Measurements from ENCODE around the gene MTA1. TPM values are rescaled to one million over a fixed set of nuclear protein-coding genes. Genes with fewer than 3 reads are reported as not detected.

Gene MTA1
- total RNA-seq, 1 donor from 2014 or later: 227 TPM

GRCh38 chr14:105458571-105458970 lies 38.9 kb downstream of the MTA1 start:
- Mint-ChIP-seq H3K9me3 (ENCODE audit: low read depth) (no peaks in the 10 kb centered on the region), H3K27ac (no peak overlapping the region), H3K27me3 (no peaks in the 10 kb centered on the region), H3K4me3 (ENCODE audit: low read depth) (no peak overlapping the region), H3K4me1 (ENCODE audit: low read depth) (no peaks in the 10 kb centered on the region), H3K36me3 (ENCODE audit: insufficient read depth) (peaks cover 10% of the 10 kb centered on the region)
- TF ChIP-seq CTCF (IDR thresholded peaks at IDR 0.05; ENCODE audit: unreplicated experiment): no peak
- DNase-seq (ENCODE audit: low spot score, unreplicated experiment): no peak

GRCh38 chr14:105460116-105460515 lies 40.5 kb downstream of the MTA1 start:
- Mint-ChIP-seq H3K27me3 (no peaks in the 10 kb centered on the region), H3K27ac (no peak overlapping the region), H3K9me3 (ENCODE audit: low read depth) (no peaks in the 10 kb centered on the region), H3K36me3 (ENCODE audit: insufficient read depth) (peaks cover 9% of the 10 kb centered on the region), H3K4me3 (ENCODE audit: low read depth) (no peak overlapping the region), H3K4me1 (ENCODE audit: low read depth) (no peaks in the 10 kb centered on the region)
- DNase-seq (ENCODE audit: low spot score, unreplicated experiment): no peak
- no peak for TF ChIP-seq CTCF (IDR thresholded peaks at IDR 0.05; ENCODE audit: unreplicated experiment)

GRCh38 chr14:105460616-105461015 lies 41.0 kb downstream of the MTA1 start:
- H3K9me3 Mint-ChIP-seq (ENCODE audit: low read depth): no peaks in the 10 kb centered on the region
- no peaks in the 10 kb centered on the region for H3K4me1 Mint-ChIP-seq (ENCODE audit: low read depth)
- H3K27ac Mint-ChIP-seq: no peak overlapping the region
- DNase-seq (ENCODE audit: low spot score, unreplicated experiment): no peak
- no peak overlapping the region for H3K4me3 Mint-ChIP-seq (ENCODE audit: low read depth)
- peaks cover 6% of the 10 kb centered on the region for H3K36me3 Mint-ChIP-seq (ENCODE audit: insufficient read depth)
- TF ChIP-seq CTCF (IDR thresholded peaks at IDR 0.05; ENCODE audit: unreplicated experiment): no peak
- H3K27me3 Mint-ChIP-seq: no peaks in the 10 kb centered on the region

- no peak for TF ChIP-seq CTCF (IDR thresholded peaks at IDR 0.05; ENCODE audit: unreplicated experiment)
- H3K4me1 Mint-ChIP-seq (ENCODE audit: low read depth): no peaks in the 10 kb centered on the region
- H3K4me3 Mint-ChIP-seq (ENCODE audit: low read depth): no peak overlapping the region
- H3K27ac Mint-ChIP-seq: no peak overlapping the region
- DNase-seq (ENCODE audit: low spot score, unreplicated experiment): no peak
- H3K27me3 Mint-ChIP-seq: no peaks in the 10 kb centered on the region
- peaks cover 6% of the 10 kb centered on the region for H3K36me3 Mint-ChIP-seq (ENCODE audit: insufficient read depth)
- H3K9me3 Mint-ChIP-seq (ENCODE audit: low read depth): no peaks in the 10 kb centered on the region
These were observed 42.3 kb downstream of the MTA1 start for GRCh38 chr14:105461903-105462302.

- no peaks in the 10 kb centered on the region for H3K4me1 Mint-ChIP-seq (ENCODE audit: low read depth)
- no peak overlapping the region for H3K27ac Mint-ChIP-seq
- H3K27me3 Mint-ChIP-seq: no peaks in the 10 kb centered on the region
- DNase-seq (ENCODE audit: low spot score, unreplicated experiment): no peak
- no peak overlapping the region for H3K4me3 Mint-ChIP-seq (ENCODE audit: low read depth)
- no peaks in the 10 kb centered on the region for H3K9me3 Mint-ChIP-seq (ENCODE audit: low read depth)
- no peak for TF ChIP-seq CTCF (IDR thresholded peaks at IDR 0.05; ENCODE audit: unreplicated experiment)
- H3K36me3 Mint-ChIP-seq (ENCODE audit: insufficient read depth): peaks cover 6% of the 10 kb centered on the region
These were observed 44.9 kb downstream of the MTA1 start for GRCh38 chr14:105464501-105464900.

All from progenitor cell of endocrine pancreas (in vitro differentiated cells).